GM19452 (cell line): ENCODE results near the gene RPN2.

ENCODE experiments used
- ATAC-seq: cut with Tn5 transposase; IDR thresholded peaks from one replicate; pipeline ENCODE4 v1.9.1; 2021; ENCODE audit not compliant: unreplicated experiment

RPN2 gene

GRCh38 chr20:37261714-37262113 lies 82.6 kb downstream of the RPN2 start, which contains the start of gene GHRH:
Gene GHRH, minus strand, starts transcription at chr20:37261814. Its CDS starts 4,925 bp downstream, at chr20:37256889.
- no peak for ATAC-seq

- ATAC-seq, result no peak
These were observed 83.4 kb downstream of the RPN2 start for GRCh38 chr20:37262505-37262904.

GRCh38 chr20:37263686-37264085 lies 84.6 kb downstream of the RPN2 start:
- no peak for ATAC-seq

GRCh38 chr20:37265152-37265551 lies 86.0 kb downstream of the RPN2 start:
- ATAC-seq, result no peak

- ATAC-seq, result no peak
These were observed 88.0 kb downstream of the RPN2 start for GRCh38 chr20:37266940-37267666.

- ATAC-seq, result no peak
These were observed 88.7 kb downstream of the RPN2 start for GRCh38 chr20:37267667-37268313.

GRCh38 chr20:37270576-37271420 lies 91.7 kb downstream of the RPN2 start:
- no peak for ATAC-seq

- no peak for ATAC-seq
These were observed 92.3 kb downstream of the RPN2 start for GRCh38 chr20:37271421-37271768.

GRCh38 chr20:37273988-37274387 lies 94.9 kb downstream of the RPN2 start:
- ATAC-seq, result no peak

GRCh38 chr20:37274851-37275524 lies 95.9 kb downstream of the RPN2 start:
- no peak for ATAC-seq

- no peak for ATAC-seq
These were observed 97.5 kb downstream of the RPN2 start for GRCh38 chr20:37276494-37277252.

GRCh38 chr20:37277253-37277593 lies 98.1 kb downstream of the RPN2 start:
- no peak for ATAC-seq

GRCh38 chr20:37278966-37279590 lies 99.9 kb downstream of the RPN2 start:
- ATAC-seq, result no peak

- ATAC-seq, result no peak
These were observed 100.7 kb downstream of the RPN2 start for GRCh38 chr20:37279820-37280219.

- no peak for ATAC-seq
These were observed 101.3 kb downstream of the RPN2 start for GRCh38 chr20:37280403-37280802.

- ATAC-seq, result no peak
These were observed 103.4 kb downstream of the RPN2 start for GRCh38 chr20:37282556-37282955.

GRCh38 chr20:37283530-37284195 lies 104.5 kb downstream of the RPN2 start:
- ATAC-seq, result no peak

GRCh38 chr20:37284691-37285161 lies 105.6 kb downstream of the RPN2 start:
- no peak for ATAC-seq

- no peak for ATAC-seq
These were observed 106.7 kb downstream of the RPN2 start for GRCh38 chr20:37285664-37286374.
